GM18499 (cell line): ENCODE data around the gene UBE2J2.

Source experiments
- ATAC-seq: cut with Tn5 transposase; IDR thresholded peaks from one replicate; pipeline ENCODE4 v1.9.1; 2021; ENCODE audit warnings: moderate number of reproducible peaks; ENCODE audit not compliant: insufficient read depth, unreplicated experiment

UBE2J2 gene

GRCh38 chr1:1296070-1297061 lies 22.7 kb upstream of the UBE2J2 start:
- no peak for ATAC-seq

- no peak for ATAC-seq
These were observed 21.7 kb upstream of the UBE2J2 start for GRCh38 chr1:1295154-1295923.

GRCh38 chr1:1294250-1294890 lies 20.7 kb upstream of the UBE2J2 start:
- no peak for ATAC-seq

GRCh38 chr1:1293263-1294249 lies 19.9 kb upstream of the UBE2J2 start:
- ATAC-seq, result no peak

- no peak for ATAC-seq
These were observed 19.2 kb upstream of the UBE2J2 start for GRCh38 chr1:1292851-1293250.

- ATAC-seq, result no peak
These were observed 18.8 kb upstream of the UBE2J2 start for GRCh38 chr1:1292442-1292779.

GRCh38 chr1:1291548-1292441 lies 18.1 kb upstream of the UBE2J2 start:
- ATAC-seq, result no peak

GRCh38 chr1:1291023-1291528 lies 17.4 kb upstream of the UBE2J2 start:
- no peak for ATAC-seq

- ATAC-seq, result no peak
These were observed 16.6 kb upstream of the UBE2J2 start for GRCh38 chr1:1290238-1290731.

GRCh38 chr1:1287288-1288110 lies 13.8 kb upstream of the UBE2J2 start:
- ATAC-seq, result no peak

- no peak for ATAC-seq
These were observed 12.9 kb upstream of the UBE2J2 start for GRCh38 chr1:1286313-1287261.

- ATAC-seq, result no peak
These were observed 12.1 kb upstream of the UBE2J2 start for GRCh38 chr1:1285611-1286311.

- ATAC-seq, result no peak
These were observed 11.5 kb upstream of the UBE2J2 start for GRCh38 chr1:1285102-1285571.

- no peak for ATAC-seq
These were observed 10.8 kb upstream of the UBE2J2 start for GRCh38 chr1:1284221-1285101.

GRCh38 chr1:1283821-1284220 lies 10.2 kb upstream of the UBE2J2 start:
- no peak for ATAC-seq
